Loucy (cell line): ENCODE measurements around the gene ANKDD1B.
"Not testable (repeated sequence)": the region's sequence is repeated elsewhere in the genome, so short reads cannot be mapped to it uniquely, and the experiment has no call there.

Experiments
- H2AFZ ChIP-seq: fragments of 200-600 bp; sonication (generic); 2 replicates; pipeline ENCODE4 v1.6.0; 2016; ENCODE audit warnings: antibody characterized with exemption, mild to moderate bottlenecking, low read length, moderate library complexity
- H3F3A ChIP-seq: fragments of 200-600 bp; 2 replicates; pipeline ENCODE4 v1.6.0; 2016; ENCODE audit warnings: antibody characterized with exemption, low read depth, mild to moderate bottlenecking
- H3K27me3 ChIP-seq: fragments of 200-600 bp; sonication (generic); 2 replicates; pipeline ENCODE4 v1.6.1; 2014; ENCODE audit warnings: low read length, mild to moderate bottlenecking; ENCODE audit not compliant: insufficient read depth, poor library complexity, severe bottlenecking
- H3K36me3 ChIP-seq: fragments of 200-600 bp; sonication (generic); 2 replicates; pipeline ENCODE4 v1.6.1; 2016; ENCODE audit warnings: low read length; ENCODE audit not compliant: insufficient read depth
- H3K4me1 ChIP-seq: fragments of 200-600 bp; sonication (generic); 2 replicates; pipeline ENCODE4 v1.5.1; 2014; ENCODE audit warnings: low read length, mild to moderate bottlenecking; ENCODE audit not compliant: insufficient read depth, poor library complexity, severe bottlenecking
- H3K4me2 ChIP-seq: fragments of 200-600 bp; sonication (generic); 2 replicates; pipeline ENCODE4 v1.6.0; 2014; ENCODE audit warnings: antibody characterized with exemption, low read length, low read depth, mild to moderate bottlenecking; ENCODE audit not compliant: poor library complexity, severe bottlenecking
- H3K4me3 ChIP-seq: fragments of 200-600 bp; sonication (generic); 2 replicates; pipeline ENCODE4 v1.5.1; 2014; ENCODE audit warnings: low read length, mild to moderate bottlenecking, mixed read lengths; ENCODE audit not compliant: poor library complexity, severe bottlenecking
- H3K79me2 ChIP-seq: fragments of 200-600 bp; sonication (generic); 2 replicates; pipeline ENCODE4 v1.6.1; 2014; ENCODE audit warnings: low read length; ENCODE audit not compliant: insufficient read depth
- H3K9ac ChIP-seq: fragments of 200-600 bp; sonication (generic); 2 replicates; pipeline ENCODE4 v1.6.0; 2014; ENCODE audit warnings: mild to moderate bottlenecking, low read depth, low read length, moderate library complexity; ENCODE audit not compliant: poor library complexity, severe bottlenecking
- H3K9me2 ChIP-seq: fragments of 200-600 bp; sonication (generic); replicated peaks from 2 replicates; pipeline ENCODE4 v1.6.1; 2016; ENCODE audit warnings: low read depth, low read length, mixed read lengths
- H3K9me3 ChIP-seq: fragments of 200-600 bp; sonication (generic); 2 replicates; pipeline ENCODE4 v1.6.1; 2014; ENCODE audit warnings: mild to moderate bottlenecking, antibody characterized with exemption, low read length, low read depth; ENCODE audit not compliant: insufficient read depth
- H4K20me1 ChIP-seq: fragments of 200-600 bp; sonication (generic); 2 replicates; pipeline ENCODE4 v1.6.0; 2014; ENCODE audit warnings: antibody characterized with exemption, low read length, mild to moderate bottlenecking; ENCODE audit not compliant: insufficient read depth, poor library complexity, severe bottlenecking
- EZH2phosphoT487 ChIP-seq: fragments of 200-600 bp; IDR thresholded peaks from 2 replicates; pipeline ENCODE4 v1.6.1; 2018; ENCODE audit warnings: antibody characterized with exemption, mild to moderate bottlenecking, moderate library complexity, borderline replicate concordance
- TF ChIP-seq, protein P1 (sequence below): fragments of 200-600 bp; sonication (generic); conservative IDR thresholded peaks from 2 replicates; pipeline ENCODE4 v1.5.1; 2014; ENCODE audit warnings: mild to moderate bottlenecking, antibody characterized with exemption, low read length

Gene ANKDD1B

DNA sequence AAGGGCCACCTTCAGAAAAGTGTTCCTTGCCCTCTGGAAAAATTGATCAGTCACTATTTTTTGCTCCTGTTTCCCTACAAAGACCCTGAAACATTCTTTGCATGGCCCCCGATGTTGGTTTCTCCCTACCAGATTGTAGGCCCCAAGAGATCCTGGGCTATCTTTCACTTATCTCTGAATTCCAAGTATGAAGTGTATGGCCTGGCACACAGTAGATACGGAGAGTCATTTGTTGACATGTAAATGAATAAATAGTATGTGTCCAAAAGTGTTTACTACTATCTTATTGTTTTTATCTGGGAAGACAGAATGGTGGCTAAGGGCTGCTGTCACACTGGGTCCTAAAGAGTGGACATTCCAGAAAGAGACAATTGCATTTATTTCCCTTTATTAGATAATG lies 7.4 kb upstream of the ANKDD1B start:
- Histone ChIP-seq H3K4me1 (peaks cover 28% of the 10 kb centered on the region), H3K9ac (no peak overlapping the region), H4K20me1 (no peaks in the 10 kb centered on the region), H3K79me2 (no peaks in the 10 kb centered on the region), H3K4me3 (no peak overlapping the region), H3K9me2 (no peaks in the 10 kb centered on the region), H3K9me3 (no peaks in the 10 kb centered on the region), H3K4me2 (no peak overlapping the region), H3K36me3 (no peaks in the 10 kb centered on the region), H2AFZ (no peak overlapping the region), H3K27me3 (no peaks in the 10 kb centered on the region), H3F3A (peaks cover 2% of the 10 kb centered on the region; the same call in 1 of the 2 replicates)
- TF ChIP-seq EZH2phosphoT487: no peak
- TF ChIP-seq, protein P1, sequence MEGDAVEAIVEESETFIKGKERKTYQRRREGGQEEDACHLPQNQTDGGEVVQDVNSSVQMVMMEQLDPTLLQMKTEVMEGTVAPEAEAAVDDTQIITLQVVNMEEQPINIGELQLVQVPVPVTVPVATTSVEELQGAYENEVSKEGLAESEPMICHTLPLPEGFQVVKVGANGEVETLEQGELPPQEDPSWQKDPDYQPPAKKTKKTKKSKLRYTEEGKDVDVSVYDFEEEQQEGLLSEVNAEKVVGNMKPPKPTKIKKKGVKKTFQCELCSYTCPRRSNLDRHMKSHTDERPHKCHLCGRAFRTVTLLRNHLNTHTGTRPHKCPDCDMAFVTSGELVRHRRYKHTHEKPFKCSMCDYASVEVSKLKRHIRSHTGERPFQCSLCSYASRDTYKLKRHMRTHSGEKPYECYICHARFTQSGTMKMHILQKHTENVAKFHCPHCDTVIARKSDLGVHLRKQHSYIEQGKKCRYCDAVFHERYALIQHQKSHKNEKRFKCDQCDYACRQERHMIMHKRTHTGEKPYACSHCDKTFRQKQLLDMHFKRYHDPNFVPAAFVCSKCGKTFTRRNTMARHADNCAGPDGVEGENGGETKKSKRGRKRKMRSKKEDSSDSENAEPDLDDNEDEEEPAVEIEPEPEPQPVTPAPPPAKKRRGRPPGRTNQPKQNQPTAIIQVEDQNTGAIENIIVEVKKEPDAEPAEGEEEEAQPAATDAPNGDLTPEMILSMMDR: no peak

DNA sequence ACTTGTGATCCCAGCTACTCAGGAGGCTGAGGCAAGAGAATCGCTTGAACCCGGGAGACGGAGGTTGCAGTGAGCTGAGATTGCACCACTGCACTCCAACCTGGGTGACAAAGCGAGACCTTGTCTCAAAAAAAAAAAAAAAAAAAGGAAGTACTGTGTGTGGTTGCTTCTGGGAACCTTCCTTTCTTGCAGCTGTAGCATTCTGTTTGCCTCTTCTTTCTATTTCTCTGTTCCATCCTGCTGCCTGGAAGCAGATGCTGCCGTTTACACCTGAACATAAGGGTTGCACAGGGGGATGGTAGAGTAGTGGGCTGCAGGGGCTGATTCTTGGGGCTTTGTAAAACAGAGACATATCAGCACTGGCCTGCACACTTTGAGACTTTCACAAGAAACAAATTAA lies 3.9 kb upstream of the ANKDD1B start:
- not testable (repeated sequence) for H3K4me2 ChIP-seq, H4K20me1 ChIP-seq, H3K27me3 ChIP-seq, H2AFZ ChIP-seq, H3K4me3 ChIP-seq, H3K36me3 ChIP-seq, H3K9me2 ChIP-seq, H3K79me2 ChIP-seq, H3K9ac ChIP-seq, H3F3A ChIP-seq, H3K9me3 ChIP-seq
- peaks cover 11% of the 10 kb centered on the region for H3K4me1 ChIP-seq

DNA sequence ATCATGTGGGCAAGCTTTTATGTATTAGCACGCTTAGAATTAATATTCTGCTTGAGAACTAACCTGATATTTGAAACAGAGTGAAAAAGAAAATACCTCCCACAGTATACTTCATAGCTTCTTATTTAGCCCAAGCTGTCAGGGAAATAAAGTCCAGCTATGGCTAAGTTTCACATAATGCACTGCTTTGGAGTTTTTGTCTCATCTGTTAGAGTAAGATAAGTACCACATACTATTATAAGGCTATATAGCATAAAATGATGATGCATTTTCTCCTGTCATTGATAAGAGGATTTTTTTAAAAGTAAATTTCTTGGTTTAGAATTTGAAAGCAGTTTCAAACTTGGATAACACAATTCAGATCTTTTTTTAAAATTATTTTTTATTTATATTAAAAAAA lies 2.4 kb upstream of the ANKDD1B start:
- H3K9me2 ChIP-seq: no peaks in the 10 kb centered on the region
- no peak overlapping the region for H3K4me2 ChIP-seq
- no peaks in the 10 kb centered on the region for H3K9me3 ChIP-seq
- no peak overlapping the region for H3K4me3 ChIP-seq
- H3K27me3 ChIP-seq: no peaks in the 10 kb centered on the region
- no peak overlapping the region for H2AFZ ChIP-seq
- H3K4me1 ChIP-seq: peaks cover 11% of the 10 kb centered on the region
- no peaks in the 10 kb centered on the region for H3K36me3 ChIP-seq
- TF ChIP-seq, protein P1: no peak
- no peak for TF ChIP-seq EZH2phosphoT487
- H4K20me1 ChIP-seq: no peaks in the 10 kb centered on the region
- H3F3A ChIP-seq: no peaks in the 10 kb centered on the region
- no peak overlapping the region for H3K9ac ChIP-seq
- H3K79me2 ChIP-seq: no peaks in the 10 kb centered on the region

DNA sequence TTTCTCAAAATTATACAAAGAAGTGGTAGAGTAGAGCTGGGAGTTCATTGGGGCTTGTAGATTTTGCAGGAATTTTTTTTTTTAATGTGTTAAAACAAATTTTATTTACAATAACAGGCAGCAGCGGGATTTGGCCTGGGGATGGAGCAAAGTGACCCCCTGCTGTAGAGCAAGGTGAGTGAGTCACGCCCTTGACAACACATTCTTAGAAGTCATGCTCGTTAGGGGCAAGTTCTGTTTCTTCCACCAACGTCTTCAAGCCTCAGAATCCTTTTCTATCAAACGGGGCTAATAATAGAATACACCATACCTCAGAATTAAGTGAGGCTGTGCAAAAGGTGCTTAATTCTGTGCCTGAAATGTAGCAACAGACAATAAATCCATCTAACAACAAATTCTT lies 1.1 kb upstream of the ANKDD1B start:
- H3K9me3 ChIP-seq: no peaks in the 10 kb centered on the region
- H2AFZ ChIP-seq: no peak overlapping the region
- peaks cover 1% of the 10 kb centered on the region for H3K4me1 ChIP-seq
- no peak overlapping the region for H3K4me2 ChIP-seq
- no peak for TF ChIP-seq EZH2phosphoT487
- TF ChIP-seq, protein P1: no peak
- no peaks in the 10 kb centered on the region for H3F3A ChIP-seq
- H3K9ac ChIP-seq: no peak overlapping the region
- H3K27me3 ChIP-seq: no peaks in the 10 kb centered on the region
- no peaks in the 10 kb centered on the region for H3K9me2 ChIP-seq
- no peaks in the 10 kb centered on the region for H3K79me2 ChIP-seq
- no peaks in the 10 kb centered on the region for H4K20me1 ChIP-seq
- H3K4me3 ChIP-seq: no peak overlapping the region
- no peaks in the 10 kb centered on the region for H3K36me3 ChIP-seq

DNA sequence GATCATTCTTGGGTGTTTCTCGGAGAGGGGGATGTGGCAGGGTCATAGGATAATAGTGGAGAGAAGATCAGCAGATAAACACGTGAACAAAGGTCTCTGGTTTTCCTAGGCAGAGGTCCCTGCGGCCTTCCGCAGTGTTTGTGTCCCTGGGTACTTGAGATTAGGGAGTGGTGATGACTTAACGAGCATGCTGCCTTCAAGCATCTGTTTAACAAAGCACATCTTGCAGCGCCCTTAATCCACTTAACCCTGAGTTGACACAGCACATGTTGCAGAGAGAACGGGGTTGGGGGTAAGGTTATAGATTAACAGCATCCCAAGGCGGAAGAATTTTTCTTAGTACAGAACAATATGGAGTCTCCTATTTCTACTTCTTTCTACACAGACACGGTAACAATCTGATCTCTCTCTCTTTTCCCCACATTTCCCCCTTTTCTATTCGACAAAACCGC lies 368 bp upstream of the ANKDD1B start:
- not testable (repeated sequence) for H4K20me1 ChIP-seq, H3K79me2 ChIP-seq, H3K4me2 ChIP-seq, H3K4me3 ChIP-seq, H3F3A ChIP-seq, H3K9me3 ChIP-seq, H3K9me2 ChIP-seq, H3K4me1 ChIP-seq, H3K27me3 ChIP-seq, H3K36me3 ChIP-seq, H2AFZ ChIP-seq, H3K9ac ChIP-seq
